T-helper 22 cell (primary cell): Measurements from ENCODE around the gene TMEM92.
"Not testable (repeated sequence)": the region's sequence is repeated elsewhere in the genome, so short reads cannot be mapped to it uniquely, and the experiment has no call there.

Experiments used
- DNase-seq: peaks from one replicate; pipeline ENCODE4 v3.0.0-alpha.2; 2020; ENCODE audit warnings: low read depth

Gene TMEM92

GRCh38 chr17:50276588-50277356 lies 2.5 kb downstream of the TMEM92 start:
- DNase-seq = no peak

GRCh38 chr17:50277357-50277754 lies 3.1 kb downstream of the TMEM92 start:
- no peak for DNase-seq

- DNase-seq = no peak
Measured at GRCh38 chr17:50278526-50279180, 4.4 kb downstream of the TMEM92 start.

- no peak for DNase-seq
Measured at GRCh38 chr17:50279181-50279526, 4.9 kb downstream of the TMEM92 start.

GRCh38 chr17:50279639-50280038 lies 5.4 kb downstream of the TMEM92 start:
- DNase-seq = no peak

GRCh38 chr17:50280068-50280467 lies 5.8 kb downstream of the TMEM92 start:
- no peak for DNase-seq

GRCh38 chr17:50280801-50281441 lies 6.7 kb downstream of the TMEM92 start:
- DNase-seq = no peak

- no peak for DNase-seq
Measured at GRCh38 chr17:50281739-50282401, 7.6 kb downstream of the TMEM92 start.

- DNase-seq = no peak
Measured at GRCh38 chr17:50283246-50283645, 9.0 kb downstream of the TMEM92 start.

- DNase-seq = no peak
Measured at GRCh38 chr17:50283714-50284113, 9.4 kb downstream of the TMEM92 start.

- no peak for DNase-seq
Measured at GRCh38 chr17:50285941-50286340, 11.7 kb downstream of the TMEM92 start.

GRCh38 chr17:50287302-50287701 lies 13.0 kb downstream of the TMEM92 start:
- not testable (repeated sequence) for DNase-seq

GRCh38 chr17:50288306-50288705 lies 14.0 kb downstream of the TMEM92 start:
- DNase-seq = no peak

GRCh38 chr17:50289278-50289677 lies 15.0 kb downstream of the TMEM92 start:
- no peak for DNase-seq

- no peak for DNase-seq
Measured at GRCh38 chr17:50289991-50290702, 15.9 kb downstream of the TMEM92 start.

- no peak for DNase-seq
Measured at GRCh38 chr17:50290933-50291332, 16.7 kb downstream of the TMEM92 start.

- no peak for DNase-seq
Measured at GRCh38 chr17:50292465-50292864, 18.2 kb downstream of the TMEM92 start.

- DNase-seq = no peak
Measured at GRCh38 chr17:50295021-50295420, 20.8 kb downstream of the TMEM92 start.

- peak; percentile 47 for DNase-seq
Measured at GRCh38 chr17:50297407-50297865, 23.2 kb downstream of the TMEM92 start.

- no peak for DNase-seq
Measured at GRCh38 chr17:50298018-50298417, 23.8 kb downstream of the TMEM92 start.

GRCh38 chr17:50299776-50300175 lies 25.5 kb downstream of the TMEM92 start:
- no peak for DNase-seq

GRCh38 chr17:50300824-50301223 lies 26.6 kb downstream of the TMEM92 start:
- DNase-seq = not testable (repeated sequence)
